ENCODE measurements around the gene FZD4.
A peak's percentile ranks its signal among the peaks of the same experiment; 100 is the strongest.

Gene FZD4

GRCh38 chr11:86954269-86955110, 705 bp downstream of the FZD4 start:
- in situ Hi-C loops (cut with HindIII; ENCODE audit: low sequenced_read_pairs): no loop called here
- no peak for DNase-seq (ENCODE audit: low read depth, low spot score)
- H3K4me3 ChIP-seq (ENCODE audit: low read depth, low read length): peak overlapping the region; percentile 48
- TF ChIP-seq, protein P1, sequence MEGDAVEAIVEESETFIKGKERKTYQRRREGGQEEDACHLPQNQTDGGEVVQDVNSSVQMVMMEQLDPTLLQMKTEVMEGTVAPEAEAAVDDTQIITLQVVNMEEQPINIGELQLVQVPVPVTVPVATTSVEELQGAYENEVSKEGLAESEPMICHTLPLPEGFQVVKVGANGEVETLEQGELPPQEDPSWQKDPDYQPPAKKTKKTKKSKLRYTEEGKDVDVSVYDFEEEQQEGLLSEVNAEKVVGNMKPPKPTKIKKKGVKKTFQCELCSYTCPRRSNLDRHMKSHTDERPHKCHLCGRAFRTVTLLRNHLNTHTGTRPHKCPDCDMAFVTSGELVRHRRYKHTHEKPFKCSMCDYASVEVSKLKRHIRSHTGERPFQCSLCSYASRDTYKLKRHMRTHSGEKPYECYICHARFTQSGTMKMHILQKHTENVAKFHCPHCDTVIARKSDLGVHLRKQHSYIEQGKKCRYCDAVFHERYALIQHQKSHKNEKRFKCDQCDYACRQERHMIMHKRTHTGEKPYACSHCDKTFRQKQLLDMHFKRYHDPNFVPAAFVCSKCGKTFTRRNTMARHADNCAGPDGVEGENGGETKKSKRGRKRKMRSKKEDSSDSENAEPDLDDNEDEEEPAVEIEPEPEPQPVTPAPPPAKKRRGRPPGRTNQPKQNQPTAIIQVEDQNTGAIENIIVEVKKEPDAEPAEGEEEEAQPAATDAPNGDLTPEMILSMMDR (IDR thresholded peaks at IDR 0.05; ENCODE audit: low read depth, low read length): no peak

DNA sequence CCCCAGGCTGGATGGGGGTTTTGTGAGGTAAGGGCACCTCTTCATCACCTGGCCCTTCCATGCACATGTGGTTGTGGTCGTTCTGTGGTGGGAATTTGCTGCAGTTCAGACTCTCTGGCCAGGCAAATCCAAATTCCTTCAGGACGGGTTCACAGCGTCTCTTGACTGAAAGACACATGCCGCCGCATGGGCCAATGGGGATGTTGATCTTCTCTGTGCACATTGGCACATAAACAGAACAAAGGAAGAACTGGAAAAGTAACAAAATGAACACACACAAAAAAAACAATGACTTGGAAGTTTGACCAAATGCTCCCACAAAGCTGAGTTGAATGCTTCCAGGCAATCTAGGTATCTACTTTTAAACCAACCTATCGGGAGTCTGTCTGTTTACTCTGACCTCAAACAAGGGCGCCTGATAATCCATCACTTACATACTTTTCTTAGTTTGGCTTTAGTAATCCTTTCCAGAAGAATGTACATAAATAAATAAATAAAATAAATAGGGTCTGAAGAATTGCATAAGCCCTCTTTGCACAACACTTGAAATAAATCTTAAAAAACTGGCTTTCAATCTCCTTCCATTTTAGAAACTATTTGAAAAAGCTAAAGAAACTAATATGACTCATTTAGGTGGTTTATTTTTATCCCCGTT, 2.8 kb downstream of the FZD4 start:
- in situ Hi-C loops (cut with HindIII; ENCODE audit: low sequenced_read_pairs): no loop called here
- no peak overlapping the region for H3K4me3 ChIP-seq (ENCODE audit: low read depth, low read length)
- TF ChIP-seq, protein P1 (IDR thresholded peaks at IDR 0.05; ENCODE audit: low read depth, low read length): no peak
- DNase-seq (ENCODE audit: low read depth, low spot score): no peak

GRCh38 chr11:86951706-86952105, 3.5 kb downstream of the FZD4 start:
- TF ChIP-seq, protein P1 (IDR thresholded peaks at IDR 0.05; ENCODE audit: low read depth, low read length): no peak
- H3K4me3 ChIP-seq (ENCODE audit: low read depth, low read length): no peak overlapping the region
- in situ Hi-C loops (cut with HindIII; ENCODE audit: low sequenced_read_pairs): no loop called here
- DNase-seq (ENCODE audit: low read depth, low spot score): no peak

GRCh38 chr11:86950661-86950995, 4.6 kb downstream of the FZD4 start:
- no peak overlapping the region for H3K4me3 ChIP-seq (ENCODE audit: low read depth, low read length)
- no peak for DNase-seq (ENCODE audit: low read depth, low spot score)
- in situ Hi-C loops (cut with HindIII; ENCODE audit: low sequenced_read_pairs): no loop called here
- TF ChIP-seq, protein P1 (IDR thresholded peaks at IDR 0.05; ENCODE audit: low read depth, low read length): no peak

DNA sequence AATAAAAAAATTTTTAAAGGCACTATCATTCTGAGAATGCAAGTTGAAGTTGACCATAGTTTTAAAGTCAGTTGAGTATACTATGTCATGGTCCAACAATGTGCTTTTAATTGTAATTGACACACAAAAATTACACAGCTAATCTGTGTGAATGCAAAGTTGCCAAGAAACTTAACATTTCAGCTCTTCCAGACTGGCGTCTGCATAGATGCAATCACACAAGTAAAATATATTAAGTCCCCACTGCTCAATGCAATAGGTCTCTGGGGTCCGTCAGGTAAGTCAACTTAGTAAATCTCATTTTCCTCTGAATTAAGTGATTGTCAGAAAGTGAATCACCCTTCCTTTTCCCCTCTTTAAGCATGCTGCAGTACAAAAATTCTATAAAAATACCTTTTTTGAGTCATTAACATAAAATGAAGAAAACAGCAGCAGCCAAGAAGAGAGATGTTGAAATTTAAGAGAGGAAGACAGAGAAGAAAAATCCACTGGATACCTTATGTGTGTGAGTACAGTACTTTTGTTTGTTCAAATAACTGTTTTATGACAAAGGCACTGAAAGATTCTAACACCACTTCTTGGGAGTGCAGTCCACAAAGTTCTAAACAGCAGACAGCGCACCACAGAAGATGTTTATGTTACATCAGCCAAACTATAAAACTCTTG, 5.1 kb downstream of the FZD4 start:
- no peak for DNase-seq (ENCODE audit: low read depth, low spot score)
- TF ChIP-seq, protein P1 (IDR thresholded peaks at IDR 0.05; ENCODE audit: low read depth, low read length): no peak
- in situ Hi-C loops (cut with HindIII; ENCODE audit: low sequenced_read_pairs): no loop called here
- no peak overlapping the region for H3K4me3 ChIP-seq (ENCODE audit: low read depth, low read length)

DNA sequence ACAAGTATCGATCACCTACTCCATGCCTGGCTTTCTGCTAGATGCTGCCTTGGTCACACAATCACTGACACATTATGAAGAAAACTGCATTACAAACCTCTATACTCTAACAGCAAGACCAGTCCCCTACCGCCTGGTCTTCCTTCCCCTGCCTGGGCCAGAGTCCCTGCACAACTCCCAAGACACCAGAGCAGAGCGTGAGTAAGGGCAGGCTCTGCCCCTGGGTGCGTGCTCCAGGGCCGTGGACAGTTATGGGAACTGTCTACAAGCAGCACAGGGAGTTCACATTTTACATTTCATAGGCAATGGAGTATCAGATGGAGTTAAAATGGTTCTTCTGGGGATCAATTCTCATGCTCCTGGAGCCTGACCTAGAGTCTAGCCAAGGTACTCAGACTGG, 6.5 kb downstream of the FZD4 start:
- in situ Hi-C loops (cut with HindIII; ENCODE audit: low sequenced_read_pairs): no loop called here
- DNase-seq (ENCODE audit: low read depth, low spot score): no peak

More for the DNA sequence above, 6.5 kb downstream of the FZD4 start:
- no peak overlapping the region for H3K4me3 ChIP-seq (ENCODE audit: low read depth, low read length)
- TF ChIP-seq, protein P1 (IDR thresholded peaks at IDR 0.05; ENCODE audit: low read depth, low read length): no peak
